GM13976 (cell line): ENCODE measurements around the gene PNRC1.

Experiments
- DNase-seq: peaks from one replicate; pipeline ENCODE4 v3.0.0; 2012; ENCODE audit warnings: low spot score
- in situ Hi-C: fragments of 300-500 bp; cut with MboI; formaldehyde crosslinking; loops from one replicate; pipeline ENCODE4 v1.12.0; 2022; ENCODE audit warnings: low sequenced_read_pairs, mixed read lengths, inconsistent platforms; ENCODE audit not compliant: unreplicated experiment
- TF ChIP-seq, protein P1 (sequence below): IDR thresholded peaks from 2 replicates; pipeline ENCODE4 v1.5.1; 2012; ENCODE audit warnings: borderline replicate concordance, mild to moderate bottlenecking; ENCODE audit not compliant: insufficient read depth; ENCODE audit errors: extremely low read depth, missing control alignments, control extremely low read depth

PNRC1 gene

DNA sequence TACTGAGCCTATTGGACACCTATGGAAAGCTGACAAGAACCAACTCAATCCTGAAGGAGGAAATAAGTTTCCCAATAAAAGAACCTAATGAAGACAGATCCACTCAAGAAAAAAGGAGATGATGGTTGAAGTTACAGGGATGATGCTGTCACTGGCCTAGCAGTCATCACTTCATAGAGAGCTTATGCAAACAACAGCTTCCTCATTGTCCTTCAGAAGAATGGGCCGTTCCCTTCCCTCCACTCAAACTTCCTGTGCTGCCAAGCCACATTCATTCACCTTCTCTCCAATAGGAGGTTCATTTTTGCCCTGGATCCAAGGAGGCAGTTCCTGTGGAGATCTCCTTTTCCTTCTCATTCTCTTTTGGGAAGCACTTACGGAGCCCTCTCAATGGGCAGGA, 51.5 kb downstream of the PNRC1 start:
- TF ChIP-seq, protein P1, sequence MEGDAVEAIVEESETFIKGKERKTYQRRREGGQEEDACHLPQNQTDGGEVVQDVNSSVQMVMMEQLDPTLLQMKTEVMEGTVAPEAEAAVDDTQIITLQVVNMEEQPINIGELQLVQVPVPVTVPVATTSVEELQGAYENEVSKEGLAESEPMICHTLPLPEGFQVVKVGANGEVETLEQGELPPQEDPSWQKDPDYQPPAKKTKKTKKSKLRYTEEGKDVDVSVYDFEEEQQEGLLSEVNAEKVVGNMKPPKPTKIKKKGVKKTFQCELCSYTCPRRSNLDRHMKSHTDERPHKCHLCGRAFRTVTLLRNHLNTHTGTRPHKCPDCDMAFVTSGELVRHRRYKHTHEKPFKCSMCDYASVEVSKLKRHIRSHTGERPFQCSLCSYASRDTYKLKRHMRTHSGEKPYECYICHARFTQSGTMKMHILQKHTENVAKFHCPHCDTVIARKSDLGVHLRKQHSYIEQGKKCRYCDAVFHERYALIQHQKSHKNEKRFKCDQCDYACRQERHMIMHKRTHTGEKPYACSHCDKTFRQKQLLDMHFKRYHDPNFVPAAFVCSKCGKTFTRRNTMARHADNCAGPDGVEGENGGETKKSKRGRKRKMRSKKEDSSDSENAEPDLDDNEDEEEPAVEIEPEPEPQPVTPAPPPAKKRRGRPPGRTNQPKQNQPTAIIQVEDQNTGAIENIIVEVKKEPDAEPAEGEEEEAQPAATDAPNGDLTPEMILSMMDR = no peak
- no peak for DNase-seq
- in situ Hi-C loops = no loop called here

DNA sequence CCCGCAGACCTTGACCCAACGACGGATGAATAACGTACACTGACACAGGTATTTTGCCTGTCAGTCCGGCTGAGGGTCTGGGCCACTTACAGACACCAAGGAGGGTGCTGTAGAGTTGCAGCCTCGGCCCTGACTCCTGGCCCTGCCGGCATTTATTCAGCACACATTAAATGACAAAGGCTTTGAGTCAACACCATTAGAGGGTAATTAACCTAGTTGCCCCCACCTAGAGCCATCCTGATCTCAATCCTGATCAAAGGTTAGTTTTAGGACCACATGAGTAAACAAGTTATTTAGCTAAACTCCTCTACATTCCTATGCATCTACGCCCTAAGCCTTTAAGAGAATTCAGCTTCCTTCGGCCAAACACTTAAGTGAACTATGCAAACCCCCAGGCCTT, 53.4 kb downstream of the PNRC1 start:
- in situ Hi-C loops = no loop called here
- TF ChIP-seq, protein P1 = no peak
- no peak for DNase-seq

DNA sequence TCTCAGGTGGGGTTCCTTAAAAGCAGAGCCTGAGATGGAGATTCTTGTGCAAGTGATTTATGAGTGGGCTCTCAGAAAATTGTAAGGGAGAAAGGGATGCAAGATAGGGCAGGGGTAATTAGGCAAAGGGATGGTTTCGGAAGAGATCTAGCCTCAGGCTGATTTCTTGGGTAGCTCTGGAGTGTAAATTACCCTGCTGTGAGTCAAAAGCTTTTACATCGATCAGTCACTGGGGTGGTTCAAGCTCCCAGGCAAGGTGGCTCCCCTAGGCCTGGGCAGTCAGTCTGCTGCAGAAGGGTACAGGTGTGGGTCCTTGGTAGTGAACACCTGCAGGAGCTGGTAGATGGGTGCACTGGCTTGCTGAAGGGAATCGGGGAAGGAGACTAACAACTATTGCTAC, 54.2 kb downstream of the PNRC1 start:
- DNase-seq = no peak
- in situ Hi-C loops = no loop called here
- TF ChIP-seq, protein P1 = no peak
